ENCODE measurements around the gene MCM10. TPM values are rescaled to one million over a fixed set of nuclear protein-coding genes. Genes with fewer than 3 reads are reported as not detected.

MCM10 gene
- total and polyA plus RNA-seq, 9 of the 15 experiments (the other 6 are each of a cell fraction or from before 2014, with no cell fraction given): 10.4 to 68.1 (median 48.0) TPM

DNA sequence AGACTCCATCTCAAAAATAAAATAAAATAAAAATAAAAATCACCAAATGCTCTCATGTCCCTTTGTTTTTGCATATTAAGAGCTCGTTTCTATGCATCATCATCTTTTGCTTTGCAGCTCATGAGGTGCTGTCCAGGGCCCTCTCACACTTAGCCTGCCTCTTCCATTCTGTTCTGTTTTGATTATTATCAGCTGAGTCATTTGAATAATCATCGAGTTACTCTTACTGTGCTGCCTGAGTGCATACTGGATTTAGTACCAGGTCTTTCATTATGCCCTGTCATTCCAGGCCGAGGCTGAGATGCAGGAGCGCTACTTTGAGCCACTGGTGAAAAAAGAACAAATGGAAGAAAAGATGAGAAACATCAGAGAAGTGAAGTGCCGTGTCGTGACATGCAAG is 39.8 kb downstream of the MCM10 start (continued):
- TF ChIP-seq TAF7 (tag; IDR thresholded peaks at IDR 0.05) (no peak), IFI16 (CRISPR knock-in tag; IDR thresholded peaks at IDR 0.05) (no peak), MAFG (tag; conservative IDR thresholded peaks at IDR 0.05) (peak; percentile 78), ZNF436 (CRISPR knock-in tag; IDR thresholded peaks at IDR 0.05) (no peak), MYC (IDR thresholded peaks at IDR 0.05; ENCODE audit: low read depth, low read length) (no peak), MYC (CRISPR knock-in tag; IDR thresholded peaks at IDR 0.05; ENCODE audit: borderline replicate concordance, low read depth) (no peak), NFE2 (IDR thresholded peaks at IDR 0.05; ENCODE audit: low read depth) (peak; percentile 63), TRIM24 (IDR thresholded peaks at IDR 0.05) (no peak), SNRNP70 (optimal IDR thresholded peaks at IDR 0.05; ENCODE audit: low read depth, low read length) (no peak), NELFE (IDR thresholded peaks at IDR 0.05; ENCODE audit: insufficient read depth, insufficient read length) (no peak), NR2F6 (CRISPR knock-in tag; IDR thresholded peaks at IDR 0.05) (no peak), RUNX1 (IDR thresholded peaks at IDR 0.05; ENCODE audit: low read depth) (no peak)
- TF ChIP-seq, protein P1, sequence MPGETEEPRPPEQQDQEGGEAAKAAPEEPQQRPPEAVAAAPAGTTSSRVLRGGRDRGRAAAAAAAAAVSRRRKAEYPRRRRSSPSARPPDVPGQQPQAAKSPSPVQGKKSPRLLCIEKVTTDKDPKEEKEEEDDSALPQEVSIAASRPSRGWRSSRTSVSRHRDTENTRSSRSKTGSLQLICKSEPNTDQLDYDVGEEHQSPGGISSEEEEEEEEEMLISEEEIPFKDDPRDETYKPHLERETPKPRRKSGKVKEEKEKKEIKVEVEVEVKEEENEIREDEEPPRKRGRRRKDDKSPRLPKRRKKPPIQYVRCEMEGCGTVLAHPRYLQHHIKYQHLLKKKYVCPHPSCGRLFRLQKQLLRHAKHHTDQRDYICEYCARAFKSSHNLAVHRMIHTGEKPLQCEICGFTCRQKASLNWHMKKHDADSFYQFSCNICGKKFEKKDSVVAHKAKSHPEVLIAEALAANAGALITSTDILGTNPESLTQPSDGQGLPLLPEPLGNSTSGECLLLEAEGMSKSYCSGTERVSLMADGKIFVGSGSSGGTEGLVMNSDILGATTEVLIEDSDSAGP (CRISPR knock-in tag; IDR thresholded peaks at IDR 0.05): no peak
- TF ChIP-seq, protein P2, sequence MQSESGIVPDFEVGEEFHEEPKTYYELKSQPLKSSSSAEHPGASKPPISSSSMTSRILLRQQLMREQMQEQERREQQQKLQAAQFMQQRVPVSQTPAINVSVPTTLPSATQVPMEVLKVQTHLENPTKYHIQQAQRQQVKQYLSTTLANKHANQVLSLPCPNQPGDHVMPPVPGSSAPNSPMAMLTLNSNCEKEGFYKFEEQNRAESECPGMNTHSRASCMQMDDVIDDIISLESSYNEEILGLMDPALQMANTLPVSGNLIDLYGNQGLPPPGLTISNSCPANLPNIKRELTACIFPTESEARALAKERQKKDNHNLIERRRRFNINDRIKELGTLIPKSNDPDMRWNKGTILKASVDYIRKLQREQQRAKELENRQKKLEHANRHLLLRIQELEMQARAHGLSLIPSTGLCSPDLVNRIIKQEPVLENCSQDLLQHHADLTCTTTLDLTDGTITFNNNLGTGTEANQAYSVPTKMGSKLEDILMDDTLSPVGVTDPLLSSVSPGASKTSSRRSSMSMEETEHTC (IDR thresholded peaks at IDR 0.05): no peak
- TF ChIP-seq, protein P3, sequence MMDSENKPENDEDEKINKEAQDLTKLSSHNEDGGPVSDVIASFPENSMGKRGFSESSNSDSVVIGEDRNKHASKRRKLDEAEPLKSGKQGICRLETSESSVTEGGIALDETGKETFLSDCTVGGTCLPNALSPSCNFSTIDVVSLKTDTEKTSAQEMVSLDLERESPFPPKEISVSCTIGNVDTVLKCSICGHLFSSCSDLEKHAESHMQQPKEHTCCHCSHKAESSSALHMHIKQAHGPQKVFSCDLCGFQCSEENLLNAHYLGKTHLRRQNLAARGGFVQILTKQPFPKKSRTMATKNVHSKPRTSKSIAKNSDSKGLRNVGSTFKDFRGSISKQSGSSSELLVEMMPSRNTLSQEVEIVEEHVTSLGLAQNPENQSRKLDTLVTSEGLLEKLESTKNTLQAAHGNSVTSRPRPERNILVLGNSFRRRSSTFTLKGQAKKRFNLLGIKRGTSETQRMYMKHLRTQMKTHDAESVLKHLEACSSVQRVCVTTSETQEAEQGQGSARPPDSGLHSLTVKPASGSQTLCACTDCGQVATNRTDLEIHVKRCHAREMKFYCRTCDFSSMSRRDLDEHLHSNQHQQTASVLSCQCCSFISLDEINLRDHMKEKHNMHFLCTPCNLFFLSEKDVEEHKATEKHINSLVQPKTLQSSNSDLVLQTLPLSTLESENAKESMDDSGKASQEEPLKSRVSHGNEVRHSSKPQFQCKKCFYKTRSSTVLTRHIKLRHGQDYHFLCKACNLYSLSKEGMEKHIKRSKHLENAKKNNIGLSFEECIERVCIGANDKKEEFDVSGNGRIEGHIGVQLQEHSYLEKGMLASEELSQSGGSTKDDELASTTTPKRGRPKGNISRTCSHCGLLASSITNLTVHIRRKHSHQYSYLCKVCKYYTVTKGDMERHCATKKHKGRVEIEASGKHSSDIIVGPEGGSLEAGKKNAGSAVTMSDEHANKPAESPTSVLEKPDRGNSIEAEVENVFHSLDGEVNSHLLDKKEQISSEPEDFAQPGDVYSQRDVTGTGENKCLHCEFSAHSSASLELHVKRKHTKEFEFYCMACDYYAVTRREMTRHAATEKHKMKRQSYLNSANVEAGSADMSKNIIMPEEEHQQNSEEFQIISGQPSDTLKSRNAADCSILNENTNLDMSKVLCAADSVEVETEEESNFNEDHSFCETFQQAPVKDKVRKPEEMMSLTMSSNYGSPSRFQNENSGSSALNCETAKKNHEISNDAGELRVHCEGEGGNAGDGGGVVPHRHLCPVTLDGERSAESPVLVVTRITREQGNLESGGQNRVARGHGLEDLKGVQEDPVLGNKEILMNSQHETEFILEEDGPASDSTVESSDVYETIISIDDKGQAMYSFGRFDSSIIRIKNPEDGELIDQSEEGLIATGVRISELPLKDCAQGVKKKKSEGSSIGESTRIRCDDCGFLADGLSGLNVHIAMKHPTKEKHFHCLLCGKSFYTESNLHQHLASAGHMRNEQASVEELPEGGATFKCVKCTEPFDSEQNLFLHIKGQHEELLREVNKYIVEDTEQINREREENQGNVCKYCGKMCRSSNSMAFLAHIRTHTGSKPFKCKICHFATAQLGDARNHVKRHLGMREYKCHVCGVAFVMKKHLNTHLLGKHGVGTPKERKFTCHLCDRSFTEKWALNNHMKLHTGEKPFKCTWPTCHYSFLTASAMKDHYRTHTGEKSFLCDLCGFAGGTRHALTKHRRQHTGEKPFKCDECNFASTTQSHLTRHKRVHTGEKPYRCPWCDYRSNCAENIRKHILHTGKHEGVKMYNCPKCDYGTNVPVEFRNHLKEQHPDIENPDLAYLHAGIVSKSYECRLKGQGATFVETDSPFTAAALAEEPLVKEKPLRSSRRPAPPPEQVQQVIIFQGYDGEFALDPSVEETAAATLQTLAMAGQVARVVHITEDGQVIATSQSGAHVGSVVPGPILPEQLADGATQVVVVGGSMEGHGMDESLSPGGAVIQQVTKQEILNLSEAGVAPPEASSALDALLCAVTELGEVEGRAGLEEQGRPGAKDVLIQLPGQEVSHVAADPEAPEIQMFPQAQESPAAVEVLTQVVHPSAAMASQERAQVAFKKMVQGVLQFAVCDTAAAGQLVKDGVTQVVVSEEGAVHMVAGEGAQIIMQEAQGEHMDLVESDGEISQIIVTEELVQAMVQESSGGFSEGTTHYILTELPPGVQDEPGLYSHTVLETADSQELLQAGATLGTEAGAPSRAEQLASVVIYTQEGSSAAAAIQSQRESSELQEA (IDR thresholded peaks at IDR 0.05; ENCODE audit: low read depth): no peak

Measured in K562 (cell line).